ENCODE measurements around the gene DENND1A. TPM values are rescaled to one million over a fixed set of nuclear protein-coding genes. Genes with fewer than 3 reads are reported as not detected.
"Not testable (repeated sequence)": the region's sequence is repeated elsewhere in the genome, so short reads cannot be mapped to it uniquely, and the experiment has no call there.

DENND1A gene
- total RNA-seq, 2 experiments from 2014 or later: 23.7 to 29.5 TPM

DNA sequence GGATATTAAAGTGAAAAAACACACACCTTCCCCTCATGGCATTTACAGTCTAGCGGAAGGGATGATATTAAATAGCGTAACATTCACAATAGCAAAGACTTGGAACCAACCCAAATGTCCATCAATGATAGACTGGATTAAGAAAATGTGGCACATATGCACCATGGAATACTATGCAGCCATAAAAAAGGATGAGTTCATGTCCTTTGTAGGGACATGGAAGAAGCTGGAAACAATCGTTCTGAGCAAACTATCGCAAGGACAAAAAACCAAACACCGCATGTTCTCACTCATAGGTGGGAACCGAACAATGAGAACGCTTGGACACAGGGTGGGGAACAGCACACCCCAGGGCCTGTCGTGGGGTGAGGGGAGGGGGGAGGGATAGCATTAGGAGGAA is 14.5 kb upstream of the DENND1A start:
- ATAC-seq; H3K9me3 Mint-ChIP-seq (ENCODE audit: low read depth); intact Hi-C loops (cut with DNase I, micrococcal nuclease); POLR2A ChIA-PET; CTCF ChIA-PET; H3K27ac Mint-ChIP-seq; H3K4me1 Mint-ChIP-seq; H3K27me3 Mint-ChIP-seq; DNase-seq; H3K4me3 Mint-ChIP-seq; H3K36me3 Mint-ChIP-seq (ENCODE audit: low read depth): not testable (repeated sequence)

DNA sequence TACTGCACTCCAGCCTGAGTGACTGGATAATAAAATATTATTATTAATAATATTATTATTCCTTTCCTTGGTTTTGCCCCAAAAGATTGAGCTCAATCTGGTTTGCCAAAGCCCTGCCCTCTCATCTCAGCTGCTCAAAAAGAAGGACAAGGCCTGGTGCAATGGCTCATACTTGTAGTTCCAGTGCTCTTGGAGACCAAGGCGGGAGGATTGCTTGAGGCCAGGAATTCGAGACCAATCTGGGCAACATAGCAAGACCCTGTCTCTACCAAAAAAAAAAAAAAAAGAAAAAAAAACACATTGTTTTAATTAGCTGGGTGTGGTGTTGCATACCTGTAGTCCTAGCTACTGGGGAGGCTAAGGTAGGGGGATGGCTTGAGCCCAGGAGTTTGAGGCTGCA is 13.7 kb upstream of the DENND1A start:
- POLR2A ChIA-PET: interaction anchor here (0.7 kb wide), 1 partner anchor 329 kb away, joined by 3 read pairs; no protein-coding TSS in a partner anchor
- Mint-ChIP-seq H3K27me3 (no peaks in the 10 kb centered on the region), H3K4me1 (no peaks in the 10 kb centered on the region), H3K4me3 (no peak overlapping the region), H3K9me3 (ENCODE audit: low read depth) (no peaks in the 10 kb centered on the region), H3K36me3 (ENCODE audit: low read depth) (no peaks in the 10 kb centered on the region), H3K27ac (no peak overlapping the region)
- intact Hi-C loops (cut with DNase I, micrococcal nuclease): no loop called here
- DNase-seq (no peak), ATAC-seq (no peak)
- CTCF ChIA-PET: no interaction called here

DNA sequence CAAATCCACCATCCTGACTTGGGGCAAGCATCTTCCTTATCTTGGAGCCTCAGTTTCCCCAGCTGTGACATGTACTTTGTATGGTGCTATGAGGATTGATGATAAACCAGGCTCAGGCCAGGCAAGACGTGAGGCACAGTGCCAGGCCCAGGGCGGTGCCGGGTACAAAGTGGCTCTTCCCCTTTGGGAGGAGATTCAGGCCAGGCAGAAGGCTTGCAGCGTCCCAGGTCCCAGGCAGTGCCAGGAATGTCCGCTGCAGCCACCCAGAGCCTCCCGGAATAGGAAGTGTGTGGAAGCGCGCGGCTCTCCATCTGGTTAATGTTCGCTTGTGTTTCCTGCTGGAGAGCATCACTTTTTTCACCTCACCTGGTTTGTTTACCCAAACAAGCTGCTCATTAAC is 12.6 kb upstream of the DENND1A start:
- Mint-ChIP-seq H3K27ac (no peak overlapping the region), H3K27me3 (no peaks in the 10 kb centered on the region), H3K4me1 (no peaks in the 10 kb centered on the region), H3K9me3 (ENCODE audit: low read depth) (no peaks in the 10 kb centered on the region), H3K4me3 (no peak overlapping the region), H3K36me3 (ENCODE audit: low read depth) (no peaks in the 10 kb centered on the region)
- ATAC-seq (no peak), DNase-seq (no peak)
- ChIA-PET POLR2A (no interaction called here), CTCF (no interaction called here)
- intact Hi-C loops (cut with DNase I, micrococcal nuclease): no loop called here

DNA sequence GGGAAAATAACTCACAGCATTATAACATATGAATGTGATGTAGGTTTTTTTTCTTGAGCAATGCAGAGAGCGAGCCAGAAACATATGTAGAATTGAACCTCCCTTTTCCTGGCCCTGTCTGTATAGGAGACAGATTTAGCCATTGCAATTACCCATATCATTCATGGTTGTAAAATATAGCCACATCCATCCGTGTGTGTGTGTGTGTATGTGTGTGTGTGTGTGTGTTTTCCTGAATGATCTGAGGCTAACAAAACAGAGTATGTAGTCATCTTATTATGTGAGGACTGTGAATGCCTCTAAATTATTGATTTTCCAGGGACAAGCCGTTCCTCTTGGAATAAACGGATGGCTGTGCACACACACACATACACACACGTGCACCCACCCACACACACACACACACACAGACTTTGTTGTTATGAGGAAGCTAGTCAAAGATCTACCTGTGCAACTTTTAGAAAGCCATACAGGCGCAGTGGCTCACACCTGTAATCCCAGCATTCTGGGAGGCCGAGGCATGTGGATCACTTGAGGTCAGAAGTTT is 11.7 kb upstream of the DENND1A start:
- intact Hi-C loops (cut with DNase I, micrococcal nuclease): no loop called here
- CTCF ChIA-PET: no interaction called here

DNA sequence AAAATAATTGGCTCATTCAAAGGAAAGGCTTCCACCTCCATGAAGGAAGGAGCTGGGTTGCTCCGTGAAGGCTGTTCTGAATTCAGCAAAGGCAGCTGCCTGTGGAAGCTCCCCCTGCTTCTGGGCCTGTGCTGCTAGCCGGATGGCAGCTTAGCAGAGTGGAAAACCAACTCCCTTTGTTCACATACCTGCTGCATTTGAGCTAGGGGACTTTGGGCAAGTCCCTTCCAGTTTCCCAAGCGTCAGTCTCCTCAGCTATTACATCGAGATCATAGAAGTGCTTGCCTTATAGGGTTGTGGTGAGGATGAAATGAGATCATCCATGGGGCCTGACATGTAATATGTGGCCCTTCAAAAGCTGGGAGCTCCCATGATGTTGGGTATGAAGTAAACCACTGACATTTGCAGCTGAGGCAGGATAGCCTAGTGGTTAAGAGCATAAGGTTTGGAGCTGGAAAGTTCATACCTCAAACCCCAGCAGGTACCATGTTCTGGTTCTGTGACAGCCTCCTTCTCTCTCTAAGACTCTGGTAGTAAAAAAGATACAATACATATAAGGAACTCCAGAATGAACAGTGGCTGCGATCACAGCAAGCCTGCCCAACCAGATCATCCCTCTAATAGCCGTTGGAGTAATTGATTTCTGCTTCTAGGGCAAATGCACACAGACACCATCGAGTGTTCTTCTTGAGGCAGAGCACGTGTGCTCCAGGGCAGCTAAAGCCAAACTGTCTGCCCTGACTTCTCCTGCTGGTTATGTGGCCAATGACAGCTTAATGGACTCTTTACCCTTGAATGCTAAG is 11.0 kb upstream of the DENND1A start:
- peak; percentile 9 for DNase-seq
- Mint-ChIP-seq H3K27ac (no peak overlapping the region), H3K36me3 (ENCODE audit: low read depth) (no peaks in the 10 kb centered on the region), H3K4me3 (no peak overlapping the region), H3K4me1 (no peaks in the 10 kb centered on the region), H3K9me3 (ENCODE audit: low read depth) (peaks cover 4% of the 10 kb centered on the region), H3K27me3 (peaks cover 3% of the 10 kb centered on the region)
- peak; percentile 81 for ATAC-seq
- ChIA-PET POLR2A (no interaction called here), CTCF (no interaction called here)
- intact Hi-C loops (cut with DNase I, micrococcal nuclease): no loop called here

More for the DNA sequence above, 11.7 kb upstream of the DENND1A start:
- POLR2A ChIA-PET: no interaction called here
- DNase-seq (no peak), ATAC-seq (no peak)
- no peaks in the 10 kb centered on the region for H3K36me3 Mint-ChIP-seq (ENCODE audit: low read depth)
- no peaks in the 10 kb centered on the region for H3K4me1 Mint-ChIP-seq
- H3K4me3 Mint-ChIP-seq: no peak overlapping the region
- no peak overlapping the region for H3K27ac Mint-ChIP-seq
- no peaks in the 10 kb centered on the region for H3K27me3 Mint-ChIP-seq
- H3K9me3 Mint-ChIP-seq (ENCODE audit: low read depth): peaks cover 3% of the 10 kb centered on the region

DNA sequence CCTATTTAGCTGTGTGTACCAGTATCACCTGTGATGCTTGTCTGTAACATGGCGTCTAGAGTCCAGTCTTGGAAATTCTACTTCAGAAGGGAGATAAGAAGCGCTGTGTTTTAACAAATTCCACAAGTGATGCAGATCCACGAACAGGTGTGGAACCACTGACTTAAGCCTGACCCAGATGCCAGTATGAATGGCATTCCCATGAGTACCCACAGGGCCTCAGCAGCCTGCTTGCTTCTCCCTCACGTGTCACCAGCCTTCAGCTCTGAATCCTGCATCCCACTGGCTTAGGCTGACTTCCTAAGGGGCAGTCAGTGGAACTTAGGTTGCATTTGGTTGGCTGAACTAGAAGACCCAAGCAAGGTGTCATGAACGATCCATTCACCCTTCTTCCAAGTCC is 8.5 kb upstream of the DENND1A start:
- ATAC-seq (no peak), DNase-seq (no peak)
- Mint-ChIP-seq H3K4me1 (no peaks in the 10 kb centered on the region), H3K27ac (no peak overlapping the region), H3K4me3 (no peak overlapping the region), H3K9me3 (ENCODE audit: low read depth) (peaks cover 4% of the 10 kb centered on the region), H3K36me3 (ENCODE audit: low read depth) (no peaks in the 10 kb centered on the region), H3K27me3 (peaks cover 8% of the 10 kb centered on the region)
- ChIA-PET CTCF (no interaction called here), POLR2A (no interaction called here)
- intact Hi-C loops (cut with DNase I, micrococcal nuclease): no loop called here

DNA sequence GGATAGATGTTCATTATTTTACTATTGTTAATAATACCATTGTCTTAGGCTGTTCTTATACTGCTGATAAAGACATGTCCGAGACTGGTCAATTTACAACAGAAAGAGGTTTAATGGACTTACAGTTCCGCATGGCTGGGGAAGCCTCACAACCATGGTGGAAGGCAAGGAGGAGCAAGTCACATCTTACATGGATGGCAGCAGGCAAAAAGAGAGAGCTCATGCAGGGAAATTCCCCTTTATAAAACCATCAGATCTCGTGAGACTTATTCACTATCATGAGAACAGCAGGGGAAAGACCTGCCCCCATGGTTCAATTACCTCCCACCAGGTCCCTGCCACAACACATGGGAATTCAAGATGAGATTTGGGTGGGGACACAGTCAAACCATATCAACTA is 6.6 kb upstream of the DENND1A start:
- H3K4me1 Mint-ChIP-seq; ATAC-seq; H3K27me3 Mint-ChIP-seq; H3K27ac Mint-ChIP-seq; DNase-seq; POLR2A ChIA-PET; H3K9me3 Mint-ChIP-seq (ENCODE audit: low read depth); H3K36me3 Mint-ChIP-seq (ENCODE audit: low read depth); H3K4me3 Mint-ChIP-seq; intact Hi-C loops (cut with DNase I, micrococcal nuclease): not testable (repeated sequence)
- CTCF ChIA-PET: interaction anchor here (1.2 kb wide), 1 partner anchor 12 kb away, joined by 3 read pairs; no protein-coding TSS in a partner anchor

DNA sequence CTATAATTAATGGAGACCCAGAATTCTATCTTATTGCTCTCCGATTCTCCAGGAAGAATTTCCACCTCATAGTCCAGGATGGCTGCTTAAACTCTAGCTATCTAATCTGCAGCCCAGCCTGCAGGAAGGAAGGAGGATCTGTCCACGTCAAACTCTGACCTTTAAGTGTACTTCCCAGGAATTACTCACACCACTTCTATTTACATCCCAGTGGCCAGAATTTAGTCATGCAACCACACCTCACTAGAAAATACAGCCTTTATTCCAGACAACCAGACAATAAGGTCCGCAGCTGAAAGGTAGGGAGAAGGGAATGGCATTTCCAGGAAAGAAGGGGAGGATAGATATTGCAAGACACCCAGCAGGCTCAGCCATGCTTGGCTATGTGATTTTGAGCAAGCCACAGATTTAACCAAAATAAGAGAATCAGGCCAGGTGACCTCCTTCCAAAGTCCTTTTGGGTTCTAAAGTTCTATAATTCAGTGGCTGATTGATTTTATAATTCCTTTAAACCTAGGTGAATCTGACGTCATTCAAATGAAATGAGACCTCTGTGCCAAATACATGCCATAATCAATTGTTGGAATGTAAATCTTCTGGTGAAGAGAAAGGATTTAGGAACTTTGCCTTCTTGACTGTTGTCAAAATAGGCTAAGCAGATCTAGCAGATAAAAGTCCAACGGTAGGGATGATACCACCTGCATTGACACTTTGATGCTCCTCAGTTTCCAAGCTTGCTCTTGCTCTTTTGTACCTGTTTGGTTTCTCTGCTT is 3.7 kb upstream of the DENND1A start:
- Mint-ChIP-seq H3K36me3 (ENCODE audit: low read depth) (no peaks in the 10 kb centered on the region), H3K4me3 (no peak overlapping the region), H3K27me3 (peaks cover 10% of the 10 kb centered on the region), H3K27ac (no peak overlapping the region), H3K9me3 (ENCODE audit: low read depth) (peaks cover 4% of the 10 kb centered on the region), H3K4me1 (peaks cover 9% of the 10 kb centered on the region)
- no peak for ATAC-seq
- CTCF ChIA-PET: no interaction called here
- POLR2A ChIA-PET: no interaction called here
- intact Hi-C loops (cut with DNase I, micrococcal nuclease): no loop called here
- DNase-seq: no peak

DNA sequence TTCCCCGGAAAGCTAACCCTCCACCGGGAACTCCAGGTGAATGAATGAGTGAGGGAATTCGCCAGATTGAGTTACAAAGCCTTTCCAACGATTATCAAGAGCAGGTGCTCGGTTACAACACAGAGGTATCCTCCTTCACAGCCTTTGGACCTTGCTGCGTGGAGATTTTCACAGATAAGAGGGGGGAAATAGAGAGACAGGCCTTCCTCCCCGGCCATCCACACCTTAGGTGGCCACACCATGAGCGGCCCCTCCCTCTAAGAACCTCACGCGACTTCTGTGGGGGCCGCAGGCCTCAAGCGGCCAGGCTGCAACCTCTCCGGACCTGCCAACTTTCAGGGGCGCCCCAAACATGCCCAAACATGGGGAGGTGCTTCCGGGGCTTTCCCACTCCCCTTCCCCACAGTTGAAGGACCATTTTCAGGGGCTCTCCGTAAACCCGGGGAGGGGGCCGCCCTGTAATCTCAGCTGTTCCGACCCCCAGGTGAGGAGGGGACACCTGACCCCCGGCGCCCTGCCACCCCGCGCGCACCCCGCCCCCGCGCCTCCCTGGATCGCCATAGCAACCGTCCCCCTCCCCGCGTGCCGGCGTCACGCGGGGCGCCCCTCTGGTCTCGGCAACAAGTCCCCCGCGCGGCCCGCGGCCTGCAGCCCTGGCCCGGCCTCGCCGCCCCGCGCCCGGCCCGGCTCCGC is 603 bp downstream of the DENND1A start:
- intact Hi-C loops (cut with DNase I, micrococcal nuclease): loop anchor here (2.0 to 5.0 kb wide), 7 partner anchors 63 to 387 kb away; no protein-coding TSS in a partner anchor
- ATAC-seq: peak; percentile 6
- CTCF ChIA-PET: no interaction called here
- H3K4me3 Mint-ChIP-seq: peak overlapping the region; percentile 80
- DNase-seq: peak; percentile 54
- POLR2A ChIA-PET: no interaction called here
- H3K27ac Mint-ChIP-seq: peak overlapping the region; percentile 44
- H3K9me3 Mint-ChIP-seq (ENCODE audit: low read depth): no peaks in the 10 kb centered on the region
- peaks cover 6% of the 10 kb centered on the region for H3K36me3 Mint-ChIP-seq (ENCODE audit: low read depth)
- peaks cover 35% of the 10 kb centered on the region for H3K4me1 Mint-ChIP-seq
- peaks cover 2% of the 10 kb centered on the region for H3K27me3 Mint-ChIP-seq

DNA sequence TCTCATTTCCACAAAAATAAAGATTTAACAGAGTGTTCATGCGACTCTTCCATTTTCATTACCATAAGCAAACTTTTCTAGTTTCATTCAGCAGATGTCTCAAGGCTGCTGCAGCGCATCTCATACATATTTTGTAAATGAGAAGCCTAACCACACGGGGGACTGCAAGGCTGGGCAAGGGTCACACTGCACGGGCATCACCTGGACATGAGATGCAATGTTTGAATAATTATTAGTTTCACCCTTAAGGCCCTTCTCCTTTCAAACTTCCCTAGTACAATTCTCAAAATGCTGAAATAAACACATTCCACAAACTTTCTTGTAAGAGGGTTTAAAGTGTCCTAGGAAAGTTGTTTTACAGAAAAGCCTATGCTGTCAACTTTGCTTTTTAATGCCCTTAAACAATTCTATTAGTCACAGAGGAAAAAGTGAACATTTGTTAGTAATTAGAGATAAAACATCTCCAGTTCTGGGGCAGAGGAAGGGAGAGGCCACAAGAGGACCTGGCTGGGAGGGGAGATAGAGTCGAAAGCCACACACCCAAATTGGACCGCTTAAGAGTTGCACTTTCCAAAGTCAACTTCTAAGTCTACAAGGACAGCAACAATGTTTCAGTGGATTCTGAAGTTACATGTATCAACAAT is 1.3 kb downstream of the DENND1A start:
- DNase-seq (peak; percentile 32), ATAC-seq (peak; percentile 17)
- Mint-ChIP-seq H3K9me3 (ENCODE audit: low read depth) (peaks cover 3% of the 10 kb centered on the region), H3K27ac (peak overlapping the region; percentile 44), H3K36me3 (ENCODE audit: low read depth) (peaks cover 6% of the 10 kb centered on the region), H3K4me3 (peak overlapping the region; percentile 80), H3K27me3 (peaks cover 2% of the 10 kb centered on the region), H3K4me1 (peaks cover 35% of the 10 kb centered on the region)
- ChIA-PET POLR2A (no interaction called here), CTCF (no interaction called here)
- intact Hi-C loops (cut with DNase I, micrococcal nuclease): loop anchor here (2.0 to 5.0 kb wide), 7 partner anchors 62 to 386 kb away; no protein-coding TSS in a partner anchor

Measured in activated CD4-positive, alpha-beta T cell treated with anti-CD3 and anti-CD28 coated beads for 36 hours (primary cell).